Neural progenitor cell (in vitro differentiated cells): ENCODE results near the gene MDGA2. TPM values are rescaled to one million over a fixed set of nuclear protein-coding genes. Genes with fewer than 3 reads are reported as not detected.

Experiments used
- DNase-seq: peaks from one replicate; pipeline ENCODE4 v3.0.0-alpha.2; 2016; ENCODE audit warnings: low spot score
- H2AFZ ChIP-seq: fragments of 200-600 bp; sonication (generic); replicated peaks from 2 replicates; pipeline ENCODE4 v1.6.1; 2016; ENCODE audit warnings: antibody characterized with exemption
- H3F3A ChIP-seq: fragments of 200-600 bp; sonication (generic); 2 replicates; pipeline ENCODE4 v1.6.1; 2016; ENCODE audit warnings: antibody characterized with exemption, low read depth
- H3K27ac ChIP-seq: fragments of 200-600 bp; sonication (generic); 2 replicates; pipeline ENCODE4 v1.5.1; 2016; ENCODE audit warnings: mild to moderate bottlenecking
- H3K27me3 ChIP-seq: fragments of 200-600 bp; sonication (generic); 2 replicates; pipeline ENCODE4 v1.6.1; 2016; ENCODE audit warnings: mild to moderate bottlenecking, moderate library complexity
- H3K36me3 ChIP-seq: fragments of 200-600 bp; sonication (generic); 2 replicates; pipeline ENCODE4 v1.5.1; 2016
- H3K4me1 ChIP-seq: fragments of 200-600 bp; sonication (generic); 2 replicates; pipeline ENCODE4 v1.6.1; 2016; ENCODE audit warnings: mixed run types
- H3K4me2 ChIP-seq: fragments of 200-600 bp; sonication (generic); 2 replicates; pipeline ENCODE4 v1.6.1; 2016
- H3K4me3 ChIP-seq: fragments of 200-600 bp; sonication (generic); 2 replicates; pipeline ENCODE4 v1.5.1; 2016
- H3K79me2 ChIP-seq: fragments of 200-600 bp; sonication (generic); 2 replicates; pipeline ENCODE4 v1.6.1; 2016; ENCODE audit warnings: low read depth
- H3K9ac ChIP-seq: fragments of 200-600 bp; sonication (generic); 2 replicates; pipeline ENCODE4 v1.6.1; 2016
- H3K9me3 ChIP-seq: fragments of 200-600 bp; sonication (generic); 2 replicates; pipeline ENCODE4 v1.5.1; 2016; ENCODE audit warnings: low read depth
- H4K20me1 ChIP-seq: fragments of 200-600 bp; sonication (generic); 2 replicates; pipeline ENCODE4 v1.6.1; 2016; ENCODE audit warnings: low read depth
- H3K27ac Mint-ChIP-seq: 3 replicates; pipeline ENCODE4 v1.8.0; 2021; ENCODE audit warnings: mixed read lengths
- H3K27me3 Mint-ChIP-seq: 2 replicates; pipeline ENCODE4 v1.8.0; 2022; ENCODE audit warnings: low read depth, mild to moderate bottlenecking, inconsistent platforms, moderate library complexity, mixed read lengths; ENCODE audit not compliant: insufficient read depth
- H3K36me3 Mint-ChIP-seq: 3 replicates; pipeline ENCODE4 v1.8.0; 2021; ENCODE audit warnings: mixed read lengths
- H3K4me1 Mint-ChIP-seq: 3 replicates; pipeline ENCODE4 v1.8.0; 2021; ENCODE audit warnings: mixed read lengths
- H3K4me3 Mint-ChIP-seq: 3 replicates; pipeline ENCODE4 v1.8.0; 2021; ENCODE audit warnings: mild to moderate bottlenecking, moderate library complexity, mixed read lengths
- H3K9me3 Mint-ChIP-seq: 3 replicates; pipeline ENCODE4 v1.8.0; 2020; ENCODE audit warnings: mixed read lengths
- EZH2 ChIP-seq: fragments of 200-600 bp; sonication (generic); IDR thresholded peaks from 2 replicates; pipeline ENCODE4 v1.6.1; 2017; ENCODE audit warnings: antibody characterized with exemption, mild to moderate bottlenecking, moderate library complexity
- EZH2phosphoT487 ChIP-seq: fragments of 200-600 bp; sonication (generic); IDR thresholded peaks from 2 replicates; pipeline ENCODE4 v1.6.1; 2017; ENCODE audit warnings: antibody characterized with exemption
- total RNA-seq: library from RNA; depleted of rRNA; stranded (reverse); fragments of >200 nt; gene quantifications from 2 replicates; pipeline ENCODE4 v1.2.3, GENCODE V29; 2015; ENCODE audit warnings: low replicate concordance
- TF ChIP-seq, protein P1 (sequence below): fragments of 200-600 bp; sonication (generic); IDR thresholded peaks from 2 replicates; pipeline ENCODE4 v1.5.1; 2017; ENCODE audit warnings: antibody characterized with exemption, mild to moderate bottlenecking

The MDGA2 gene
- total RNA-seq, 1 donor from 2014 or later: 1.0 TPM

DNA sequence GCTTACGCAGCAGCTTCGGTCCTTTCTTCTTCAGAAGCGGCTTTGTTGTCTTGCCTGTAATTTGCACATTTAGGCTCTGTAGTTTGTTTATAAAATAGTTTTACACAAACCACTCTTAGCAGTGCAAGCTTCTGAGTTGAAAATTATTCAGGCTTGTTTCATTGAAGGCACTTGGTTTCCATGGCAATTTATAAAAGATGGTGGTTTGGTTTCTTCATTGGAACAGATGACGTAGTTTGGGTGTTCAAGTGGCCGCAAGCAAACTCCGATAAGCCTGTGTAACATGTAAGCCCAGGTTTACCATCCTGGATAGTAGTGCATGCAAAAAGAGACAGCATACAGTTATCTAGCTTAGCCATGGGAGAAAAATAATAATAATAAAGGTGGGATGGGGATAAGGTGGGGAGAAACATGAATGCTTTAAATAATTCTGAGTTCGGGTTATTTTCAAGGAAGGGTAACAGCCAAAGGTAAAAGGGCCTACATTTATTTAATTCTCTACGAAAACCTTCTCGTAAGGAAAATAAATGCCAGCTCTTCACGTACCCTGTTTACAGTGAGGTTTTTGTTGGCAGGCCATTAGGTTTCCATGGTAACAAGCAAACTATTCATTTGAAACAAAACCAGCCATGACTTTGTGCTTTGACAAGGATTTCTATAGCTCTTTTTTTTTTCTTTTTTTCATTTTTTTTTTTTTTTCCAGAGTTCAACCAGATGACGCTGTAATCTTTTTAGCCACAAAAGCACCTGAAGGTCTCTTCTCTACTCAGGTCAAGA lies 834.3 kb downstream of the MDGA2 start:
- Histone ChIP-seq H3K27ac (no peak overlapping the region), H3K27me3 (no peaks in the 10 kb centered on the region), H3K4me1 (no peaks in the 10 kb centered on the region), H3F3A (no peaks in the 10 kb centered on the region), H3K4me3 (no peak overlapping the region), H2AFZ (peak overlapping the region; percentile 69), H3K9ac (no peak overlapping the region), H3K79me2 (no peaks in the 10 kb centered on the region), H3K36me3 (no peaks in the 10 kb centered on the region), H3K4me2 (no peak overlapping the region), H4K20me1 (no peaks in the 10 kb centered on the region), H3K9me3 (no peaks in the 10 kb centered on the region)
- H3K36me3 Mint-ChIP-seq: no peaks in the 10 kb centered on the region
- H3K9me3 Mint-ChIP-seq: no peaks in the 10 kb centered on the region
- H3K4me3 Mint-ChIP-seq: no peak overlapping the region
- no peak for DNase-seq
- peaks cover 9% of the 10 kb centered on the region for H3K4me1 Mint-ChIP-seq
- TF ChIP-seq, protein P1, sequence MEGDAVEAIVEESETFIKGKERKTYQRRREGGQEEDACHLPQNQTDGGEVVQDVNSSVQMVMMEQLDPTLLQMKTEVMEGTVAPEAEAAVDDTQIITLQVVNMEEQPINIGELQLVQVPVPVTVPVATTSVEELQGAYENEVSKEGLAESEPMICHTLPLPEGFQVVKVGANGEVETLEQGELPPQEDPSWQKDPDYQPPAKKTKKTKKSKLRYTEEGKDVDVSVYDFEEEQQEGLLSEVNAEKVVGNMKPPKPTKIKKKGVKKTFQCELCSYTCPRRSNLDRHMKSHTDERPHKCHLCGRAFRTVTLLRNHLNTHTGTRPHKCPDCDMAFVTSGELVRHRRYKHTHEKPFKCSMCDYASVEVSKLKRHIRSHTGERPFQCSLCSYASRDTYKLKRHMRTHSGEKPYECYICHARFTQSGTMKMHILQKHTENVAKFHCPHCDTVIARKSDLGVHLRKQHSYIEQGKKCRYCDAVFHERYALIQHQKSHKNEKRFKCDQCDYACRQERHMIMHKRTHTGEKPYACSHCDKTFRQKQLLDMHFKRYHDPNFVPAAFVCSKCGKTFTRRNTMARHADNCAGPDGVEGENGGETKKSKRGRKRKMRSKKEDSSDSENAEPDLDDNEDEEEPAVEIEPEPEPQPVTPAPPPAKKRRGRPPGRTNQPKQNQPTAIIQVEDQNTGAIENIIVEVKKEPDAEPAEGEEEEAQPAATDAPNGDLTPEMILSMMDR: no peak
- TF ChIP-seq EZH2phosphoT487: no peak
- no peak for TF ChIP-seq EZH2
- no peak overlapping the region for H3K27ac Mint-ChIP-seq
- peaks cover 2% of the 10 kb centered on the region for H3K27me3 Mint-ChIP-seq

- no peaks in the 10 kb centered on the region for H3K9me3 Mint-ChIP-seq
- Histone ChIP-seq H3K27ac (no peak overlapping the region), H3K27me3 (no peaks in the 10 kb centered on the region), H3K4me2 (no peak overlapping the region), H3F3A (no peaks in the 10 kb centered on the region), H3K36me3 (no peaks in the 10 kb centered on the region), H4K20me1 (no peaks in the 10 kb centered on the region), H3K79me2 (no peaks in the 10 kb centered on the region), H3K9ac (no peak overlapping the region), H2AFZ (no peak overlapping the region), H3K4me1 (peaks cover 13% of the 10 kb centered on the region), H3K4me3 (no peak overlapping the region), H3K9me3 (no peaks in the 10 kb centered on the region)
- H3K27ac Mint-ChIP-seq: no peak overlapping the region
- H3K36me3 Mint-ChIP-seq: no peaks in the 10 kb centered on the region
- no peaks in the 10 kb centered on the region for H3K27me3 Mint-ChIP-seq
- no peaks in the 10 kb centered on the region for H3K4me1 Mint-ChIP-seq
- no peak for DNase-seq
- TF ChIP-seq, protein P1: no peak
- no peak for TF ChIP-seq EZH2phosphoT487
- TF ChIP-seq EZH2: no peak
- H3K4me3 Mint-ChIP-seq: no peak overlapping the region
Measured at GRCh38 chr14:46820291-46820690, 855.1 kb downstream of the MDGA2 start.

DNA sequence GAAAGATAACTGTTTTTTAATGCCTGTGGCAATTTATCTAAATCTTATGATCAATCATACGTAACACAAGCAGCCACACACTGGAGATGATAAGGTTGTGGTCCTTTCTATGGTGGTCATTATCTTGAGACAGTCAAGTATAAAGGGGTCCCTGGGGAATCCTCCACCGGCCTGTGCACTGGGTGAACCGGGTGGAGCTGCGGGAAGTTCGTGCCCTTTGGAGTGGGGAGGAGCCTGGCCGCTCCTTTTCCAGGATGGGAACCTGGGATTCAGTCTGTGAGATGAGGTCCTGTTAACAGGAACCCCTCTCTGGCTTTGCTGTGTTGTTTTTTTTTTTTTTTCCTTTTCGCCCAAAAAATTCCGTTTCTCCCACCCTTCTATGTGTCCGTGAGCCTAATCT lies 856.3 kb downstream of the MDGA2 start:
- no peak overlapping the region for H3K4me3 ChIP-seq
- no peak for DNase-seq
- no peaks in the 10 kb centered on the region for H3K27me3 ChIP-seq
- no peaks in the 10 kb centered on the region for H3K36me3 ChIP-seq
- Mint-ChIP-seq H3K27me3 (no peaks in the 10 kb centered on the region), H3K36me3 (no peaks in the 10 kb centered on the region), H3K4me3 (no peak overlapping the region), H3K9me3 (no peaks in the 10 kb centered on the region), H3K4me1 (no peaks in the 10 kb centered on the region), H3K27ac (no peak overlapping the region)
- no peak overlapping the region for H3K4me2 ChIP-seq
- no peak overlapping the region for H2AFZ ChIP-seq
- TF ChIP-seq EZH2phosphoT487 (no peak), EZH2 (no peak)
- TF ChIP-seq, protein P1: no peak
- no peaks in the 10 kb centered on the region for H3K9me3 ChIP-seq
- H3K79me2 ChIP-seq: no peaks in the 10 kb centered on the region
- H3F3A ChIP-seq: no peaks in the 10 kb centered on the region
- H3K9ac ChIP-seq: no peak overlapping the region
- H3K27ac ChIP-seq: no peak overlapping the region
- H3K4me1 ChIP-seq: peaks cover 13% of the 10 kb centered on the region
- H4K20me1 ChIP-seq: no peaks in the 10 kb centered on the region
